HG03571 (cell line): ENCODE data around the gene ZIC1.

ENCODE experiments used
- ATAC-seq: cut with Tn5 transposase; IDR thresholded peaks from one replicate; pipeline ENCODE4 v1.9.1; 2021; ENCODE audit not compliant: unreplicated experiment

Gene ZIC1

GRCh38 chr3:147421184-147421912, 12.2 kb downstream of the ZIC1 start:
- ATAC-seq: no peak

GRCh38 chr3:147422196-147422595, 13.0 kb downstream of the ZIC1 start:
- ATAC-seq: no peak

- no peak for ATAC-seq
Measured at GRCh38 chr3:147422601-147423536, 13.7 kb downstream of the ZIC1 start.

GRCh38 chr3:147423537-147423797, 14.3 kb downstream of the ZIC1 start:
- no peak for ATAC-seq

- ATAC-seq: no peak
Measured at GRCh38 chr3:147423798-147424580, 14.8 kb downstream of the ZIC1 start.

GRCh38 chr3:147424581-147425387, 15.6 kb downstream of the ZIC1 start:
- ATAC-seq: no peak

- no peak for ATAC-seq
Measured at GRCh38 chr3:147425388-147425850, 16.3 kb downstream of the ZIC1 start.

- ATAC-seq: no peak
Measured at GRCh38 chr3:147426931-147427330, 17.8 kb downstream of the ZIC1 start.

GRCh38 chr3:147427746-147428145, 18.6 kb downstream of the ZIC1 start:
- ATAC-seq: no peak

GRCh38 chr3:147428326-147428725, 19.2 kb downstream of the ZIC1 start:
- no peak for ATAC-seq

GRCh38 chr3:147428754-147429153, 19.6 kb downstream of the ZIC1 start:
- no peak for ATAC-seq

GRCh38 chr3:147431751-147432150, 22.6 kb downstream of the ZIC1 start:
- no peak for ATAC-seq

- no peak for ATAC-seq
Measured at GRCh38 chr3:147447224-147447623, 38.1 kb downstream of the ZIC1 start.

- ATAC-seq: no peak
Measured at GRCh38 chr3:147449669-147450068, 40.5 kb downstream of the ZIC1 start.

GRCh38 chr3:147458995-147459704, 50.0 kb downstream of the ZIC1 start:
- no peak for ATAC-seq

- ATAC-seq: no peak
Measured at GRCh38 chr3:147462856-147463255, 53.7 kb downstream of the ZIC1 start.
